GM23248 (cell line): ENCODE results near the gene VPS72. TPM values are rescaled to one million over a fixed set of nuclear protein-coding genes. Genes with fewer than 3 reads are reported as not detected.

ENCODE experiments used
- DNase-seq: peaks from one replicate; pipeline ENCODE4 v3.0.0-alpha.2; 2015
- H2AFZ ChIP-seq: fragments of 200-600 bp; sonication (generic); 2 replicates; pipeline ENCODE4 v1.6.1; 2016; ENCODE audit warnings: antibody characterized with exemption
- H3F3A ChIP-seq: fragments of 200-600 bp; sonication (generic); 2 replicates; pipeline ENCODE4 v1.6.1; 2016; ENCODE audit warnings: mild to moderate bottlenecking, antibody characterized with exemption, mixed run types; ENCODE audit not compliant: insufficient read depth
- H3K27ac ChIP-seq: fragments of 200-600 bp; sonication (generic); 2 replicates; pipeline ENCODE4 v1.5.1; 2016; ENCODE audit warnings: mild to moderate bottlenecking
- H3K27me3 ChIP-seq: fragments of 200-600 bp; sonication (generic); replicated peaks from 2 replicates; pipeline ENCODE4 v1.6.1; 2016; ENCODE audit warnings: mild to moderate bottlenecking; ENCODE audit not compliant: insufficient read depth
- H3K36me3 ChIP-seq: fragments of 200-600 bp; sonication (generic); 2 replicates; pipeline ENCODE4 v1.6.1; 2016; ENCODE audit warnings: low read depth, mild to moderate bottlenecking
- H3K4me1 ChIP-seq: fragments of 200-600 bp; sonication (generic); 2 replicates; pipeline ENCODE4 v1.6.1; 2016; ENCODE audit warnings: mild to moderate bottlenecking; ENCODE audit not compliant: insufficient read depth
- H3K4me2 ChIP-seq: fragments of 200-600 bp; sonication (generic); one replicate; pipeline ENCODE4 v1.6.1; 2016; ENCODE audit warnings: mild to moderate bottlenecking; ENCODE audit not compliant: unreplicated experiment
- H3K4me3 ChIP-seq: fragments of 200-600 bp; sonication (generic); 2 replicates; pipeline ENCODE4 v1.5.1; 2016; ENCODE audit warnings: mild to moderate bottlenecking
- H3K79me2 ChIP-seq: fragments of 200-600 bp; sonication (generic); 2 replicates; pipeline ENCODE4 v1.6.1; 2016; ENCODE audit warnings: mild to moderate bottlenecking; ENCODE audit not compliant: insufficient read depth
- H3K9ac ChIP-seq: fragments of 200-600 bp; sonication (generic); 2 replicates; pipeline ENCODE4 v1.6.1; 2016; ENCODE audit warnings: mild to moderate bottlenecking
- H3K9me2 ChIP-seq: fragments of 200-600 bp; sonication (generic); 2 replicates; pipeline ENCODE4 v1.6.1; 2016; ENCODE audit warnings: mixed run types, mild to moderate bottlenecking, moderate library complexity; ENCODE audit not compliant: insufficient read depth
- H3K9me3 ChIP-seq: fragments of 200-600 bp; sonication (generic); one replicate; pipeline ENCODE4 v1.6.1; 2017; ENCODE audit warnings: low read depth
- H4K20me1 ChIP-seq: fragments of 200-600 bp; sonication (generic); 2 replicates; pipeline ENCODE4 v1.6.0; 2016; ENCODE audit not compliant: insufficient read depth
- EZH2 ChIP-seq: fragments of 200-600 bp; sonication (generic); IDR thresholded peaks from 2 replicates; pipeline ENCODE4 v1.6.1; 2018; ENCODE audit warnings: antibody characterized with exemption, mild to moderate bottlenecking; ENCODE audit not compliant: insufficient read depth, poor library complexity, severe bottlenecking
- EZH2phosphoT487 ChIP-seq: fragments of 200-600 bp; sonication (generic); IDR thresholded peaks from 2 replicates; pipeline ENCODE4 v1.6.1; 2018; ENCODE audit warnings: antibody characterized with exemption, moderate library complexity, mild to moderate bottlenecking, low read depth; ENCODE audit not compliant: insufficient read depth
- WGBS, 2 experiments: methylation state at CpG; one replicate each; pipeline ENCODE4 v1.1.6; 2015 to 2017; ENCODE audit warnings: low lambda C conversion rate in 2 of 2, low coverage in 1 of 2; ENCODE audit errors: missing lambda C conversion rate in 2 of 2; 5-methylcytosine and 5-hydroxymethylcytosine counted together
- in situ Hi-C: fragments of 300-500 bp; cut with MboI; formaldehyde crosslinking; loops from 2 replicates; pipeline ENCODE4 v1.15.0; 2020
- polyA plus RNA-seq: library from polyadenylated mRNA; unstranded; fragments of >200 nt; fragmentation: Nextera tagmentation; extraction: Ambion mirVana; gene quantifications from 2 replicates; pipeline ENCODE4 v1.2.1, GENCODE V29; 2016
- total RNA-seq: library from RNA; depleted of rRNA; stranded (reverse); fragments of >200 nt; shearing (Covaris generic); gene quantifications from 2 replicates; pipeline ENCODE4 v1.2.3, GENCODE V29; 2014

Gene VPS72
- total and polyA plus RNA-seq, 2 experiments from 2014 or later: 45.0 to 46.5 TPM

GRCh38 chr1:151143986-151144385, 46.0 kb downstream of the VPS72 start:
- WGBS, 2 experiments: 84 to 90% methylated on average over 5 of the region's 5 CpGs
- H2AFZ ChIP-seq: no peak overlapping the region
- no peaks in the 10 kb centered on the region for H3K27me3 ChIP-seq
- DNase-seq: no peak
- H3K9me3 ChIP-seq: no peaks in the 10 kb centered on the region
- no peak for TF ChIP-seq EZH2phosphoT487
- TF ChIP-seq EZH2: no peak
- no peak overlapping the region for H3K4me2 ChIP-seq
- H3K4me3 ChIP-seq: no peak overlapping the region
- H4K20me1 ChIP-seq: no peaks in the 10 kb centered on the region
- H3F3A ChIP-seq: peaks cover 8% of the 10 kb centered on the region
- H3K27ac ChIP-seq: no peak overlapping the region
- H3K9ac ChIP-seq: no peak overlapping the region
- in situ Hi-C loops: no loop called here
- no peaks in the 10 kb centered on the region for H3K79me2 ChIP-seq
- H3K4me1 ChIP-seq: 0 out of 2 replicates have a peak, but pooled peaks cover 7% of the 10 kb centered on the region
- no peaks in the 10 kb centered on the region for H3K36me3 ChIP-seq
- H3K9me2 ChIP-seq: no peaks in the 10 kb centered on the region

- H3K9ac ChIP-seq: no peak overlapping the region
- DNase-seq: no peak
Observed at GRCh38 chr1:151143057-151143435, 47.0 kb downstream of the VPS72 start.

GRCh38 chr1:151142411-151143056, 47.5 kb downstream of the VPS72 start:
- WGBS, 2 experiments: 60 to 65% methylated on average over 1 to 5 of the region's 5 CpGs
- no peak for TF ChIP-seq EZH2
- TF ChIP-seq EZH2phosphoT487: no peak
- H3K27me3 ChIP-seq: no peaks in the 10 kb centered on the region
- no peak overlapping the region for H3K9ac ChIP-seq
- no peak overlapping the region for H3K4me3 ChIP-seq
- H3K27ac ChIP-seq: no peak overlapping the region
- H3K4me1 ChIP-seq: 0 out of 2 replicates have a peak, but pooled peaks cover 6% of the 10 kb centered on the region
- in situ Hi-C loops: no loop called here
- no peaks in the 10 kb centered on the region for H3K79me2 ChIP-seq
- no peaks in the 10 kb centered on the region for H3K36me3 ChIP-seq
- no peaks in the 10 kb centered on the region for H4K20me1 ChIP-seq
- no peak for DNase-seq
- H3K9me3 ChIP-seq: no peaks in the 10 kb centered on the region
- no peaks in the 10 kb centered on the region for H3K9me2 ChIP-seq
- H3F3A ChIP-seq: peaks cover 2% of the 10 kb centered on the region; the same call in 1 of the 2 replicates
- H3K4me2 ChIP-seq: no peak overlapping the region
- no peak overlapping the region for H2AFZ ChIP-seq

More at GRCh38 chr1:151143057-151143435, 47.0 kb downstream of the VPS72 start:
- 91 to 96% methylated on average over 7 of the region's 7 CpGs for WGBS, 2 experiments
- Histone ChIP-seq H3K4me3 (no peak overlapping the region), H3K36me3 (no peaks in the 10 kb centered on the region), H3F3A (peaks cover 7% of the 10 kb centered on the region), H3K9me3 (no peaks in the 10 kb centered on the region), H3K27ac (no peak overlapping the region), H2AFZ (no peak overlapping the region), H3K9me2 (no peaks in the 10 kb centered on the region), H3K79me2 (no peaks in the 10 kb centered on the region), H4K20me1 (no peaks in the 10 kb centered on the region), H3K4me2 (no peak overlapping the region), H3K27me3 (no peaks in the 10 kb centered on the region), H3K4me1 (0 out of 2 replicates have a peak, but pooled peaks cover 7% of the 10 kb centered on the region)
- in situ Hi-C loops: no loop called here
- TF ChIP-seq EZH2 (no peak), EZH2phosphoT487 (no peak)

- no peak overlapping the region for H3K4me3 ChIP-seq
- H3F3A ChIP-seq: no peaks in the 10 kb centered on the region
- no peak overlapping the region for H3K9ac ChIP-seq
- no peaks in the 10 kb centered on the region for H3K79me2 ChIP-seq
- no peaks in the 10 kb centered on the region for H3K9me3 ChIP-seq
- H3K4me2 ChIP-seq: no peak overlapping the region
- H3K9me2 ChIP-seq: no peaks in the 10 kb centered on the region
- H3K4me1 ChIP-seq: no peaks in the 10 kb centered on the region
- TF ChIP-seq EZH2 (no peak), EZH2phosphoT487 (no peak)
- H3K27me3 ChIP-seq: no peaks in the 10 kb centered on the region
- no peak for DNase-seq
- no peaks in the 10 kb centered on the region for H3K36me3 ChIP-seq
- no peak overlapping the region for H3K27ac ChIP-seq
- in situ Hi-C loops: no loop called here
- no peaks in the 10 kb centered on the region for H4K20me1 ChIP-seq
- no peak overlapping the region for H2AFZ ChIP-seq
- 92 to 99% methylated on average over 7 of the region's 7 CpGs for WGBS, 2 experiments
Observed at GRCh38 chr1:151137789-151138188, 52.2 kb downstream of the VPS72 start.
